Pancreas (tissue), 10 donors: ENCODE data around the gene FAM117A. TPM values are rescaled to one million over a fixed set of nuclear protein-coding genes. Genes with fewer than 3 reads are reported as not detected.
A peak's percentile ranks its signal among the peaks of the same experiment; 100 is the strongest.

Experiments used
- ATAC-seq, 4 donors: fragments of 200-7000 bp; cut with Tn5 transposase; one replicate each; pipeline versions ENCODE4 v1.8.0 to v1.9.1; 2020; ENCODE audit warnings: mild to moderate bottlenecking in 4 of 4, moderate library complexity in 4 of 4
- DNase-seq, 6 donors: peaks; one replicate each; pipeline ENCODE4 v3.0.0-alpha.2; 2020
- FAIRE-seq: peaks from 2 replicates; lab custom pipeline; 2012; peaks lifted over from hg19 to GRCh38; lab: Jason Lieb, UNC
- H3K27ac ChIP-seq, 4 donors: fragments of 200-600 bp; sonication (generic); 1 replicate in 3 of 4; 2 replicates in 1 of 4; pipeline versions ENCODE4 v1.5.0 to v1.8.0; 2020
- H3K27me3 ChIP-seq, 4 donors: fragments of 200-600 bp; one replicate each; pipeline ENCODE4 v1.8.0; 2021
- H3K36me3 ChIP-seq, 3 donors: fragments of 200-600 bp; sonication (generic) in 1 of 3; one replicate each; pipeline versions ENCODE4 v1.5.0 to v1.8.0; 2020 to 2021
- H3K4me1 ChIP-seq, 3 donors: fragments of 200-600 bp; one replicate each; pipeline ENCODE4 v1.8.0; 2021
- H3K4me3 ChIP-seq, 4 donors: fragments of 200-600 bp; sonication (generic) in 2 of 4; one replicate each; pipeline versions ENCODE4 v1.5.0 to v1.8.0; 2020 to 2021
- H3K9me3 ChIP-seq, 4 donors: fragments of 200-600 bp; one replicate each; pipeline ENCODE4 v1.8.0; 2021
- CTCF ChIP-seq, 4 donors: fragments of 200-600 bp; sonication (generic) in 3 of 4; IDR thresholded peaks; one replicate each; pipeline versions ENCODE4 v1.5.0 to v1.8.0; 2021; ENCODE audit warnings: antibody characterized with exemption in 4 of 4
- WGBS, 2 donors: extraction: QIAGEN DNeasy Blood & Tissue Kit; methylation state at CpG; one replicate each; pipeline ENCODE4 v1.1.7; 2013; 5-methylcytosine and 5-hydroxymethylcytosine counted together
- intact Hi-C, 3 donors: fragments of 100-400 bp; cut with DNase I; formaldehyde crosslinking; loops; one replicate each; pipeline versions ENCODE4 v1.11.1 to v1.14.2; 2022
- polyA plus RNA-seq, 2 donors: library from polyadenylated mRNA; stranded (reverse); fragments of 200-250 nt; gene quantifications; one replicate each; pipeline ENCODE4 v1.2.3, GENCODE V29; 2013
- total RNA-seq, 6 donors: library from RNA; stranded (reverse); fragmentation: NEBNext Ultra II Directional in 4 of 6; extraction: Animal tissue kit (Norgen Biotek cat#: 25700) in 4 of 6; gene quantifications; one replicate each; pipeline versions ENCODE4 v1.2.1 to v1.2.4, GENCODE V29; 2021 to 2023
- donor health status: healthy with polysubstance abuse.
- donor health status: DM: no; HTN: no; CAD: no; lungs with moderate emphysema.
- donor health status: DM: no; HTN: no; CAD: no.
- donor health status: control.
- donor health status: control.
- donor health status: Bipolar disorder and iron deficiency.
- donor health status: DM: yes; HTN: yes; CAD: no.
- donor health status: DM: no; HTN: no; CAD: no.
- donor health status: DM: no; HTN: no; CAD: no.
- donor health status: DM: yes; HTN: yes; CAD: no.

The FAM117A gene
- total RNA-seq (10 to 100 TPM in 2 of 6 donors, 1 to 10 TPM in 4; 5.5 to 14.8 (median 8.5) TPM), polyA plus RNA-seq (10 to 100 TPM in 1 of 2 donors, 1 to 10 TPM in 1; 5.3 to 12.3 TPM)

- ATAC-seq (peak; percentile 92 to 97 (median 94)), FAIRE-seq (peak; percentile 96), DNase-seq (peak; percentile 89 to 99 (median 97))
- H3K36me3 ChIP-seq, result no peaks in the 10 kb centered on the region
- H3K27ac ChIP-seq, result peak within 1 kb of the TSS; percentile 37 to 68 (median 66)
- intact Hi-C loops, result loop anchor here in 1 of 3 donors (10.0 kb wide), 1 partner anchor 49 kb away; no protein-coding TSS in a partner anchor
- 0 to 1% methylated on average over 44 to 53 of the region's 53 CpGs for WGBS, 2 donors
- TF ChIP-seq CTCF (IDR thresholded peaks at IDR 0.05), result no peak
- H3K9me3 ChIP-seq, result no peaks in the 10 kb centered on the region
- peak within 1 kb of the TSS; percentile 53 to 76 (median 72) for H3K4me3 ChIP-seq
- H3K4me1 ChIP-seq, result peaks cover 0 to 14% (median 4%) of the 10 kb centered on the region in 3 donors
- no peaks in the 10 kb centered on the region for H3K27me3 ChIP-seq
Measured at GRCh38 chr17:49763735-49764558, at the start of gene FAM117A. Gene FAM117A (minus strand): TSS chr17:49764131. CDS start chr17:49764087, 44 bp downstream.

DNA sequence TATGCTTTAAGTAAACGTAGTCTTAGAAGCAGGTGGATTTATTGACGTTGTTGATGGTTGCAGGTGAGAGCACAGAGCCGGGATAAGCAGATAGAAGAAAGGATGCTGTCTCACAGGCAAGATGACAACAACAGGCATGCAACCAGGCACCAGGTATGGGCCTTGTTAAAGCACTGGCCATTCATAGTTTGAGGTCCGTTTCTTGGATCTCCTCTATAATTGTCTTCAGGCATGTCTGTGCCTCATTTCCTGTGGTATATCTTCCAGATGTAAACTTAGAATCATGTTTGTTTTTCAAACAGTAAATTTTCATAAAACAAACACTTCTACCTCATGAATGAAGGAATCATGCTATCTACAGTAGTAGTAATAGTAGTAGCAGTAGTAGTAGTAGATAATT, 45.1 kb upstream of the FAM117A start:
- no peak for ATAC-seq
- Histone ChIP-seq H3K27me3 (no peaks in the 10 kb centered on the region), H3K4me3 (no peak overlapping the region), H3K9me3 (no peaks in the 10 kb centered on the region), H3K36me3 (peaks cover 0 to 41% (median 4%) of the 10 kb centered on the region in 3 donors), H3K27ac (no peak overlapping the region), H3K4me1 (peaks cover 0 to 4% (median 0%) of the 10 kb centered on the region in 3 donors)
- no peak for TF ChIP-seq CTCF (IDR thresholded peaks at IDR 0.05)
- FAIRE-seq, result no peak
- intact Hi-C loops, result no loop called here
- DNase-seq, result no peak
- 53 to 55% methylated on average over 4 of the region's 4 CpGs for WGBS, 2 donors

- no peak for TF ChIP-seq CTCF (IDR thresholded peaks at IDR 0.05)
- no peak overlapping the region for H3K27ac ChIP-seq
- intact Hi-C loops, result no loop called here
- no peaks in the 10 kb centered on the region for H3K9me3 ChIP-seq
- no peak for FAIRE-seq
- 53 to 63% methylated on average over 2 of the region's 2 CpGs for WGBS, 2 donors
- H3K27me3 ChIP-seq, result no peaks in the 10 kb centered on the region
- no peak for ATAC-seq
- no peak overlapping the region for H3K4me3 ChIP-seq
- DNase-seq, result no peak
- peaks cover 0 to 45% (median 20%) of the 10 kb centered on the region in 3 donors for H3K36me3 ChIP-seq
- no peaks in the 10 kb centered on the region for H3K4me1 ChIP-seq
Measured at GRCh38 chr17:49798738-49799137, 34.8 kb upstream of the FAM117A start.

DNA sequence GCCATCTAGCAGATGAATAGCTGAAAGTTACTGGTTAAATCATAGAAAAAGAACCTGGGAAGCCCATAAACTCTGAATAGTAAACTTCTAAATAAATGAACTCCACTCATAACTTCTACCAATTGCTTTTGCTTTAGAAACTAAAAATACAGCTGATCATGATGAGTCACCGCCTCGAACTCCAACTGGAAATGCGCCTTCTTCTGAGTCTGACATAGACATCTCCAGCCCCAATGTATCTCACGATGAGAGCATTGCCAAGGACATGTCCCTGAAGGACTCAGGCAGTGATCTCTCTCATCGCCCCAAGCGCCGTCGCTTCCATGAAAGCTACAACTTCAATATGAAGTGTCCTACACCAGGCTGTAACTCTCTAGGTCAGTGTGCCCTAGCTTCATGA, 34.3 kb upstream of the FAM117A start:
- H3K27me3 ChIP-seq, result no peaks in the 10 kb centered on the region
- DNase-seq (no peak), ATAC-seq (no peak), FAIRE-seq (no peak)
- peaks cover 0 to 47% (median 24%) of the 10 kb centered on the region in 3 donors for H3K36me3 ChIP-seq
- H3K27ac ChIP-seq, result no peak overlapping the region
- no peaks in the 10 kb centered on the region for H3K4me1 ChIP-seq
- 84 to 89% methylated on average over 8 of the region's 8 CpGs for WGBS, 2 donors
- TF ChIP-seq CTCF (IDR thresholded peaks at IDR 0.05), result no peak
- no peak overlapping the region for H3K4me3 ChIP-seq
- intact Hi-C loops, result no loop called here
- H3K9me3 ChIP-seq, result no peaks in the 10 kb centered on the region
